NCI-H510A (cell line): ENCODE data around the gene SEMA4D.

ENCODE experiments used
- DNase-seq: peaks from one replicate; lab custom pipeline; 2025; lab: John Stamatoyannopoulos, UW

The SEMA4D gene

GRCh38 chr9:89497978-89498851 lies at the start of gene SEMA4D:
SEMA4D (minus strand) TSS chr9:89498113; CDS start chr9:89405456, 92,657 bp downstream.
- DNase-seq: peak; percentile 54

GRCh38 chr9:89547000-89547399 lies 49.1 kb upstream of the SEMA4D start:
- no peak for DNase-seq

GRCh38 chr9:89544279-89544661 lies 46.4 kb upstream of the SEMA4D start:
- DNase-seq: peak; percentile 82

- no peak for DNase-seq
Measured at GRCh38 chr9:89543621-89544278, 45.8 kb upstream of the SEMA4D start.

GRCh38 chr9:89543111-89543510 lies 45.2 kb upstream of the SEMA4D start:
- no peak for DNase-seq

- DNase-seq: no peak
Measured at GRCh38 chr9:89542401-89543021, 44.6 kb upstream of the SEMA4D start.

- no peak for DNase-seq
Measured at GRCh38 chr9:89541798-89542197, 43.9 kb upstream of the SEMA4D start.

GRCh38 chr9:89539374-89539773 lies 41.5 kb upstream of the SEMA4D start:
- DNase-seq: no peak

GRCh38 chr9:89538871-89539270 lies 41.0 kb upstream of the SEMA4D start:
- DNase-seq: peak; percentile 91

- no peak for DNase-seq
Measured at GRCh38 chr9:89537166-89537565, 39.3 kb upstream of the SEMA4D start.

GRCh38 chr9:89536600-89536999 lies 38.7 kb upstream of the SEMA4D start:
- DNase-seq: no peak

GRCh38 chr9:89536145-89536574 lies 38.2 kb upstream of the SEMA4D start:
- no peak for DNase-seq

GRCh38 chr9:89535461-89535860 lies 37.5 kb upstream of the SEMA4D start:
- no peak for DNase-seq

- no peak for DNase-seq
Measured at GRCh38 chr9:89534515-89535287, 36.8 kb upstream of the SEMA4D start.

- no peak for DNase-seq
Measured at GRCh38 chr9:89533411-89534095, 35.6 kb upstream of the SEMA4D start.

GRCh38 chr9:89532944-89533343 lies 35.0 kb upstream of the SEMA4D start:
- DNase-seq: no peak

- no peak for DNase-seq
Measured at GRCh38 chr9:89532478-89532877, 34.6 kb upstream of the SEMA4D start.

- DNase-seq: no peak
Measured at GRCh38 chr9:89531766-89532165, 33.9 kb upstream of the SEMA4D start.

GRCh38 chr9:89530726-89531125 lies 32.8 kb upstream of the SEMA4D start:
- no peak for DNase-seq

GRCh38 chr9:89529243-89530035 lies 31.5 kb upstream of the SEMA4D start:
- no peak for DNase-seq

- no peak for DNase-seq
Measured at GRCh38 chr9:89528540-89528939, 30.6 kb upstream of the SEMA4D start.
